Epithelial cell of proximal tubule (primary cell): ENCODE results near the gene NT5DC1. TPM values are rescaled to one million over a fixed set of nuclear protein-coding genes. Genes with fewer than 3 reads are reported as not detected.

Experiments
- DNase-seq: peaks from one replicate; pipeline ENCODE4 v3.0.0-alpha.2; 2011; ENCODE audit warnings: low read depth
- H3K4me3 ChIP-seq: 2 replicates; pipeline ENCODE4 v1.5.1; 2011; ENCODE audit warnings: low read depth, mild to moderate bottlenecking, low read length
- CTCF ChIP-seq: conservative IDR thresholded peaks from 2 replicates; pipeline ENCODE4 v1.5.1; 2012; ENCODE audit warnings: low read depth, mild to moderate bottlenecking, low read length
- total RNA-seq: library from RNA; depleted of rRNA; stranded (reverse); fragments of >200 nt; gene quantifications from 2 replicates; pipeline ENCODE4 v1.2.3, GENCODE V29; 2015

Gene NT5DC1
- total RNA-seq, 1 donor from 2014 or later, result 23.5 TPM

- no peak overlapping the region for H3K4me3 ChIP-seq
- no peak for TF ChIP-seq CTCF
- DNase-seq, result no peak
Observed at GRCh38 chr6:116208056-116208785, 107.6 kb downstream of the NT5DC1 start.

GRCh38 chr6:116210316-116210715, 109.7 kb downstream of the NT5DC1 start:
- no peak for DNase-seq
- no peak overlapping the region for H3K4me3 ChIP-seq
- TF ChIP-seq CTCF, result no peak

GRCh38 chr6:116210750-116211425, 110.2 kb downstream of the NT5DC1 start:
- TF ChIP-seq CTCF, result no peak
- H3K4me3 ChIP-seq, result no peak overlapping the region
- DNase-seq, result peak; percentile 38

- H3K4me3 ChIP-seq, result no peak overlapping the region
- no peak for DNase-seq
- TF ChIP-seq CTCF, result no peak
Observed at GRCh38 chr6:116214681-116215080, 114.0 kb downstream of the NT5DC1 start.

GRCh38 chr6:116215414-116215813, 114.8 kb downstream of the NT5DC1 start:
- no peak for DNase-seq
- H3K4me3 ChIP-seq, result no peak overlapping the region
- TF ChIP-seq CTCF, result no peak

- DNase-seq, result no peak
- no peak overlapping the region for H3K4me3 ChIP-seq
- peak; percentile 58 for TF ChIP-seq CTCF
Observed at GRCh38 chr6:116217069-116217468, 116.4 kb downstream of the NT5DC1 start.
